Testis (tissue), 5 donors: ENCODE results near the gene ULBP2. TPM values are rescaled to one million over a fixed set of nuclear protein-coding genes. Genes with fewer than 3 reads are reported as not detected.
A peak's percentile ranks its signal among the peaks of the same experiment; 100 is the strongest.

ENCODE experiments used
- DNase-seq: peaks from one replicate; pipeline ENCODE4 v3.0.0-alpha.2; 2019
- H3K27ac ChIP-seq, 2 donors: fragments of 200-600 bp; sonication (generic); one replicate each; pipeline ENCODE4 v1.5.1; 2019
- H3K27me3 ChIP-seq: fragments of 200-600 bp; sonication (generic); one replicate; pipeline ENCODE4 v1.5.1; 2019
- H3K36me3 ChIP-seq: fragments of 200-600 bp; sonication (generic); one replicate; pipeline ENCODE4 v1.5.1; 2017; ENCODE audit warnings: low read depth; ENCODE audit errors: missing control alignments
- H3K4me1 ChIP-seq: fragments of 200-600 bp; sonication (generic); one replicate; pipeline ENCODE4 v1.5.1; 2019
- H3K4me3 ChIP-seq, 2 donors: fragments of 200-600 bp; sonication (generic); one replicate each; pipeline ENCODE4 v1.5.1; 2017 to 2019
- H3K9me3 ChIP-seq: fragments of 200-600 bp; sonication (generic); one replicate; pipeline ENCODE4 v1.5.1; 2017
- CTCF ChIP-seq, 3 experiments: fragments of 450-650 bp in 2 of 3; fragments of 200-600 bp in 1 of 3; sonication (generic) in 1 of 3; IDR thresholded peaks; one replicate each; pipeline ENCODE4 v1.5.1; 2016 to 2019; ENCODE audit warnings: antibody characterized with exemption in 3 of 3, mild to moderate bottlenecking in 2 of 3, moderate library complexity in 1 of 3
- POLR2A ChIP-seq: fragments of 450-650 bp; IDR thresholded peaks from one replicate; pipeline ENCODE4 v1.6.1; 2017; ENCODE audit warnings: antibody characterized with exemption, mild to moderate bottlenecking, moderate library complexity
- WGBS, 2 donors: methylation state at CpG; one replicate each; pipeline ENCODE4 v1.1.5; 2018; 5-methylcytosine and 5-hydroxymethylcytosine counted together
- intact Hi-C: fragments of 100-400 bp; cut with DNase I; formaldehyde crosslinking; loops from one replicate; pipeline ENCODE4 v1.15.1; 2023; ENCODE audit warnings: low total_unique reads
- long read RNA-seq, 2 donors: transcript quantifications; one replicate each; lab custom pipeline, GENCODE V29; 2026
- polyA plus RNA-seq: library from polyadenylated mRNA; stranded (reverse); fragments of 350-450 nt; fragmentation: Illumina TruSeq; extraction: RNeasy Lipid Tissue Mini Kit (QIAGEN cat#74804); gene quantifications from one replicate; pipeline ENCODE4 v1.2.3, GENCODE V29; 2014; ENCODE audit warnings: low read depth, low replicate concordance; ENCODE audit not compliant: insufficient read depth
- total RNA-seq, 2 donors: library from RNA; depleted of rRNA; stranded (reverse); fragments of >200 nt; gene quantifications; one replicate each; pipeline ENCODE4 v1.2.3, GENCODE V29; 2016

The ULBP2 gene
- total RNA-seq (1 to 10 TPM; 1.5 to 2.0 TPM), polyA plus RNA-seq (1.9 TPM)
- long read RNA-seq, donor 1, result 0 reads
- long read RNA-seq, donor 2, result 0 reads

- Histone ChIP-seq H3K27me3 (peaks cover 7% of the 10 kb centered on the region), H3K4me1 (peaks cover 10% of the 10 kb centered on the region), H3K27ac (no peak within 1 kb of the TSS), H3K9me3 (no peaks in the 10 kb centered on the region), H3K36me3 (no peaks in the 10 kb centered on the region), H3K4me3 (peak within 1 kb of the TSS; percentile 40 to 65)
- peak; percentile 86 for DNase-seq
- WGBS, 2 donors, result 3% methylated on average over 28 to 62 of the region's 62 CpGs
- TF ChIP-seq CTCF (IDR thresholded peaks at IDR 0.05) (no peak), POLR2A (no peak)
- intact Hi-C loops, result loop anchor here (5.0 kb wide), 1 partner anchor 75 kb away; no protein-coding TSS in a partner anchor
Observed at GRCh38 chr6:149941583-149942460, at the start of gene ULBP2. Gene ULBP2, plus strand, starts transcription at chr6:149942014. Its CDS starts 59 bp downstream, at chr6:149942073.

GRCh38 chr6:149895048-149895590, 46.7 kb upstream of the ULBP2 start:
- WGBS, 2 donors, result 51 to 54% methylated on average over 4 to 7 of the region's 7 CpGs
- Histone ChIP-seq H3K36me3 (no peaks in the 10 kb centered on the region), H3K9me3 (no peaks in the 10 kb centered on the region), H3K27ac (peak overlapping the region in 1 of 2 donors; percentile 45), H3K4me1 (peaks cover 15% of the 10 kb centered on the region), H3K27me3 (no peaks in the 10 kb centered on the region), H3K4me3 (no peak overlapping the region)
- intact Hi-C loops, result no loop called here
- TF ChIP-seq POLR2A (no peak), CTCF (IDR thresholded peaks at IDR 0.05) (no peak)
- DNase-seq, result peak; percentile 68

- no peak overlapping the region for H3K4me3 ChIP-seq
- peak overlapping the region in 1 of 2 donors; percentile 45 for H3K27ac ChIP-seq
- DNase-seq, result no peak
- H3K9me3 ChIP-seq, result no peaks in the 10 kb centered on the region
- intact Hi-C loops, result no loop called here
- H3K36me3 ChIP-seq, result no peaks in the 10 kb centered on the region
- H3K27me3 ChIP-seq, result no peaks in the 10 kb centered on the region
- 63 to 65% methylated on average over 5 of the region's 5 CpGs for WGBS, 2 donors
- peaks cover 15% of the 10 kb centered on the region for H3K4me1 ChIP-seq
- TF ChIP-seq POLR2A, result no peak
- TF ChIP-seq CTCF (IDR thresholded peaks at IDR 0.05), result no peak
Observed at GRCh38 chr6:149895833-149896271, 46.0 kb upstream of the ULBP2 start.

GRCh38 chr6:149896491-149896890, 45.3 kb upstream of the ULBP2 start:
- peak overlapping the region in 1 of 2 donors; percentile 81 for H3K27ac ChIP-seq
- no peak for DNase-seq
- WGBS, 2 donors, result 74 to 79% methylated on average over 3 of the region's 3 CpGs

More at GRCh38 chr6:149896491-149896890, 45.3 kb upstream of the ULBP2 start:
- no peaks in the 10 kb centered on the region for H3K27me3 ChIP-seq
- TF ChIP-seq CTCF (IDR thresholded peaks at IDR 0.05) (no peak), POLR2A (no peak)
- H3K9me3 ChIP-seq, result no peaks in the 10 kb centered on the region
- intact Hi-C loops, result no loop called here
- H3K36me3 ChIP-seq, result no peaks in the 10 kb centered on the region
- peaks cover 15% of the 10 kb centered on the region for H3K4me1 ChIP-seq
- no peak overlapping the region for H3K4me3 ChIP-seq
